SK-N-SH (cell line): Measurements from ENCODE around the gene MTCL3. TPM values are rescaled to one million over a fixed set of nuclear protein-coding genes. Genes with fewer than 3 reads are reported as not detected.
A peak's percentile ranks its signal among the peaks of the same experiment; 100 is the strongest.

Experiments used
- CTCF ChIA-PET: fragments of 300-600, 350-600 bp; formaldehyde crosslinking; extraction: SDS; loops from one replicate; lab custom pipeline; 2021; lab: Yijun Ruan, JAX
- POLR2A ChIA-PET: fragments of 350-600 bp; sonication (Branson Sonifier 250); formaldehyde crosslinking; extraction: SDS; loops from one replicate; lab custom pipeline; 2020; ENCODE audit warnings: antibody characterized with exemption, inconsistent platforms; lab: Yijun Ruan, JAX
- DNase-seq: peaks from one replicate; pipeline ENCODE4 v3.0.0; 2012
- H2AFZ ChIP-seq: fragments of 200-600 bp; sonication (generic); 2 replicates; pipeline ENCODE4 v1.8.1; 2016; ENCODE audit warnings: antibody characterized with exemption, mild to moderate bottlenecking, low read depth
- H3F3A ChIP-seq: fragments of 200-600 bp; sonication (generic); replicated peaks from 2 replicates; pipeline ENCODE3; 2016; ENCODE audit warnings: antibody characterized with exemption, mild to moderate bottlenecking; ENCODE audit not compliant: insufficient read depth
- H3K27ac ChIP-seq, 2 experiments: fragments of 200-500 bp in 1 of 2; fragments of 200-600 bp in 1 of 2; sonication (Bioruptor generic) in 1 of 2; sonication (generic), shearing (Covaris generic) in 1 of 2; 2 replicates each; pipeline versions ENCODE4 v1.5.1 to v1.6.1; 2014 to 2016; ENCODE audit warnings: low read depth in 2 of 2, inconsistent platforms in 1 of 2, low read length in 1 of 2, mild to moderate bottlenecking in 1 of 2, mixed read lengths in 1 of 2
- H3K27me3 ChIP-seq: fragments of 200-600 bp; sonication (generic), shearing (Covaris generic); 2 replicates; pipeline ENCODE4 v1.6.1; 2016; ENCODE audit warnings: mixed run types; ENCODE audit not compliant: insufficient read depth
- H3K36me3 ChIP-seq, 2 experiments: fragments of 200-500 bp in 1 of 2; fragments of 200-600 bp in 1 of 2; sonication (Bioruptor generic) in 1 of 2; sonication (generic) in 1 of 2; replicated peaks in 1 of 2; 2 replicates each; pipeline versions ENCODE3 to v1.5.1; 2014 to 2016; ENCODE audit warnings: low read length in 1 of 2, mild to moderate bottlenecking in 1 of 2; ENCODE audit not compliant: insufficient read depth in 2 of 2, control insufficient read depth in 1 of 2
- H3K4me1 ChIP-seq, 2 experiments: fragments of 200-500 bp in 1 of 2; fragments of 200-600 bp in 1 of 2; sonication (Bioruptor generic) in 1 of 2; sonication (generic), shearing (Covaris generic) in 1 of 2; 2 replicates each; pipeline versions ENCODE4 v1.5.1 to v1.6.1; 2014 to 2016; ENCODE audit warnings: low read depth in 1 of 2, low read length in 1 of 2, mixed run types in 1 of 2; ENCODE audit not compliant: insufficient read depth in 2 of 2, control insufficient read depth in 1 of 2
- H3K4me2 ChIP-seq: fragments of 200-600 bp; sonication (generic), shearing (Covaris generic); 2 replicates; pipeline ENCODE4 v1.6.1; 2017; ENCODE audit warnings: mixed run types
- H3K4me3 ChIP-seq, 2 experiments: fragments of 200-500 bp in 1 of 2; fragments of 200-600 bp in 1 of 2; sonication (Bioruptor generic) in 1 of 2; sonication (generic), shearing (Covaris generic) in 1 of 2; 2 replicates each; pipeline versions ENCODE4 v1.5.1 to v1.8.1; 2014 to 2016; ENCODE audit warnings: low read depth in 2 of 2, inconsistent platforms in 1 of 2, low read length in 1 of 2, mild to moderate bottlenecking in 1 of 2, mixed read lengths in 1 of 2, moderate library complexity in 1 of 2
- H3K79me2 ChIP-seq: fragments of 200-600 bp; sonication (generic); 2 replicates; pipeline ENCODE4 v1.8.1; 2017; ENCODE audit warnings: mild to moderate bottlenecking; ENCODE audit not compliant: insufficient read depth
- H3K9ac ChIP-seq: fragments of 200-600 bp; sonication (generic); 2 replicates; pipeline ENCODE4 v1.6.1; 2017; ENCODE audit warnings: mixed run types
- H3K9me2 ChIP-seq: fragments of 200-600 bp; sonication (generic); 2 replicates; pipeline ENCODE4 v1.6.1; 2017; ENCODE audit warnings: mixed run types
- H3K9me3 ChIP-seq: fragments of 200-600 bp; sonication (generic); 2 replicates; pipeline ENCODE4 v1.6.1; 2017; ENCODE audit warnings: mixed run types, mild to moderate bottlenecking, moderate library complexity
- H4K20me1 ChIP-seq: fragments of 200-600 bp; sonication (generic); 2 replicates; pipeline ENCODE4 v1.6.1; 2017; ENCODE audit warnings: mild to moderate bottlenecking, mixed run types; ENCODE audit not compliant: insufficient read depth
- CHD2 ChIP-seq: fragments of 150-350 bp; IDR thresholded peaks from 2 replicates; pipeline ENCODE4 v1.6.1; 2018; ENCODE audit warnings: low read length; ENCODE audit not compliant: partially characterized antibody
- EP300 ChIP-seq, 2 experiments: IDR thresholded peaks; 2 replicates each; pipeline versions ENCODE4 v1.4.0 to v1.6.1; 2012; ENCODE audit warnings: borderline replicate concordance in 1 of 2, low read depth in 1 of 2, low read length in 1 of 2
- EZH2phosphoT487 ChIP-seq: fragments of 200-600 bp; sonication (generic); IDR thresholded peaks from 2 replicates; pipeline ENCODE4 v1.6.1; 2017; ENCODE audit warnings: low read depth, mixed run types, mild to moderate bottlenecking, antibody characterized with exemption, moderate library complexity, borderline replicate concordance
- FOSL2 ChIP-seq: IDR thresholded peaks from 2 replicates; pipeline ENCODE4 v1.4.0; 2012; ENCODE audit warnings: low read depth, mild to moderate bottlenecking, moderate library complexity, borderline replicate concordance
- FOXM1 ChIP-seq: IDR thresholded peaks from 2 replicates; pipeline ENCODE4 v1.4.0; 2012; ENCODE audit warnings: low read depth, mild to moderate bottlenecking
- GATA2 ChIP-seq: sonication (generic); formaldehyde crosslinking; IDR thresholded peaks from 2 replicates; pipeline ENCODE4 v1.5.0; 2020; ENCODE audit warnings: mild to moderate bottlenecking, missing genetic modification reagents
- JUND ChIP-seq: IDR thresholded peaks from 2 replicates; pipeline ENCODE4 v1.4.0; 2012
- MXI1 ChIP-seq: IDR thresholded peaks from 2 replicates; pipeline ENCODE4 v1.6.1; 2012; ENCODE audit warnings: mild to moderate bottlenecking, low read depth, low read length, improper control_type of control experiment
- NFIC ChIP-seq: IDR thresholded peaks from 2 replicates; pipeline ENCODE4 v1.4.0; 2012; ENCODE audit warnings: borderline replicate concordance
- PBX3 ChIP-seq: IDR thresholded peaks from 2 replicates; pipeline ENCODE4; 2012
- POLR2AphosphoS5 ChIP-seq: IDR thresholded peaks from 2 replicates; pipeline ENCODE4 v1.6.1; 2012; ENCODE audit warnings: low read depth, low read length
- RAD21 ChIP-seq: IDR thresholded peaks from 2 replicates; pipeline ENCODE4 v1.6.1; 2012; ENCODE audit warnings: mild to moderate bottlenecking, low read length
- RXRA ChIP-seq: IDR thresholded peaks from 2 replicates; pipeline ENCODE4 v1.4.0; 2012; ENCODE audit warnings: low read depth, mild to moderate bottlenecking, borderline replicate concordance
- SIN3A ChIP-seq: IDR thresholded peaks from 2 replicates; pipeline ENCODE4 v1.6.1; 2012; ENCODE audit warnings: low read depth, mild to moderate bottlenecking, low read length, moderate library complexity, borderline replicate concordance
- SMC3 ChIP-seq: IDR thresholded peaks from 2 replicates; pipeline ENCODE4 v1.6.1; 2012; ENCODE audit warnings: low read depth, low read length, improper control_type of control experiment
- TAF1 ChIP-seq: IDR thresholded peaks from 2 replicates; pipeline ENCODE4 v1.6.1; 2012; ENCODE audit warnings: low read depth, mild to moderate bottlenecking, low read length, moderate library complexity, borderline replicate concordance
- TEAD4 ChIP-seq: IDR thresholded peaks from 2 replicates; pipeline ENCODE4 v1.4.0; 2012; ENCODE audit warnings: mild to moderate bottlenecking, borderline replicate concordance; ENCODE audit not compliant: insufficient read depth
- WGBS: methylation state at CpG from one replicate; pipeline ENCODE4 v1.1.6; 2017; ENCODE audit warnings: low lambda C conversion rate; 5-methylcytosine and 5-hydroxymethylcytosine counted together
- polyA plus RNA-seq, 3 experiments: library from polyadenylated mRNA; depleted of rRNA; stranded (reverse); fragments of >200 nt; gene quantifications; 2 replicates each; pipeline ENCODE4 v1.2.3, GENCODE V29; 2012
- small RNA-seq, 7 experiments: library from RNA; depleted of rRNA; stranded (forward); fragments of <200 nt; gene quantifications; one replicate each; pipeline ENCODE3, GENCODE V24; 2012
- TF ChIP-seq, protein P1 (sequence below): IDR thresholded peaks from 2 replicates; pipeline ENCODE4 v1.6.1; 2012; ENCODE audit warnings: mild to moderate bottlenecking, low read depth, low read length, moderate library complexity
- TF ChIP-seq, protein P2 (sequence below): fragments of 150-350 bp; IDR thresholded peaks from 2 replicates; pipeline ENCODE4 v1.6.1; 2016; ENCODE audit warnings: mild to moderate bottlenecking, low read depth, low read length

MTCL3 gene

GRCh38 chr6:127423921-127424320, 95.2 kb downstream of the MTCL3 start:
- no peak for DNase-seq
- 88% methylated on average over 2 of the region's 2 CpGs for WGBS
- Histone ChIP-seq H3K27ac (no peak overlapping the region), H3F3A (peaks cover 4% of the 10 kb centered on the region), H3K79me2 (no peaks in the 10 kb centered on the region), H2AFZ (peak overlapping the region; percentile 56), H3K4me1 (peaks cover 0 to 6% of the 10 kb centered on the region in 2 experiments; a peak in 1 of 4 replicates), H3K36me3 (no peaks in the 10 kb centered on the region), H3K9ac (no peak overlapping the region), H3K4me3 (no peak overlapping the region), H4K20me1 (no peaks in the 10 kb centered on the region), H3K9me2 (no peaks in the 10 kb centered on the region), H3K4me2 (no peak overlapping the region), H3K9me3 (no peaks in the 10 kb centered on the region), H3K27me3 (no peaks in the 10 kb centered on the region)
- ChIA-PET CTCF (no interaction called here), POLR2A (no interaction called here)
- TF ChIP-seq, protein P1, sequence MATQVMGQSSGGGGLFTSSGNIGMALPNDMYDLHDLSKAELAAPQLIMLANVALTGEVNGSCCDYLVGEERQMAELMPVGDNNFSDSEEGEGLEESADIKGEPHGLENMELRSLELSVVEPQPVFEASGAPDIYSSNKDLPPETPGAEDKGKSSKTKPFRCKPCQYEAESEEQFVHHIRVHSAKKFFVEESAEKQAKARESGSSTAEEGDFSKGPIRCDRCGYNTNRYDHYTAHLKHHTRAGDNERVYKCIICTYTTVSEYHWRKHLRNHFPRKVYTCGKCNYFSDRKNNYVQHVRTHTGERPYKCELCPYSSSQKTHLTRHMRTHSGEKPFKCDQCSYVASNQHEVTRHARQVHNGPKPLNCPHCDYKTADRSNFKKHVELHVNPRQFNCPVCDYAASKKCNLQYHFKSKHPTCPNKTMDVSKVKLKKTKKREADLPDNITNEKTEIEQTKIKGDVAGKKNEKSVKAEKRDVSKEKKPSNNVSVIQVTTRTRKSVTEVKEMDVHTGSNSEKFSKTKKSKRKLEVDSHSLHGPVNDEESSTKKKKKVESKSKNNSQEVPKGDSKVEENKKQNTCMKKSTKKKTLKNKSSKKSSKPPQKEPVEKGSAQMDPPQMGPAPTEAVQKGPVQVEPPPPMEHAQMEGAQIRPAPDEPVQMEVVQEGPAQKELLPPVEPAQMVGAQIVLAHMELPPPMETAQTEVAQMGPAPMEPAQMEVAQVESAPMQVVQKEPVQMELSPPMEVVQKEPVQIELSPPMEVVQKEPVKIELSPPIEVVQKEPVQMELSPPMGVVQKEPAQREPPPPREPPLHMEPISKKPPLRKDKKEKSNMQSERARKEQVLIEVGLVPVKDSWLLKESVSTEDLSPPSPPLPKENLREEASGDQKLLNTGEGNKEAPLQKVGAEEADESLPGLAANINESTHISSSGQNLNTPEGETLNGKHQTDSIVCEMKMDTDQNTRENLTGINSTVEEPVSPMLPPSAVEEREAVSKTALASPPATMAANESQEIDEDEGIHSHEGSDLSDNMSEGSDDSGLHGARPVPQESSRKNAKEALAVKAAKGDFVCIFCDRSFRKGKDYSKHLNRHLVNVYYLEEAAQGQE, result no peak
- TF ChIP-seq GATA2 (CRISPR knock-in tag) (no peak), FOXM1 (no peak), NFIC (no peak), CHD2 (no peak), TAF1 (no peak), FOSL2 (no peak), EP300 (IDR thresholded peaks at IDR 0.05; ENCODE audit: borderline replicate concordance in 1 of 2, low read depth in 1 of 2, low read length in 1 of 2) (no peak), POLR2AphosphoS5 (no peak), JUND (no peak), PBX3 (no peak), SMC3 (no peak), RAD21 (no peak), SIN3A (no peak), EZH2phosphoT487 (no peak), RXRA (no peak), TEAD4 (no peak), MXI1 (no peak)
- TF ChIP-seq, protein P2, sequence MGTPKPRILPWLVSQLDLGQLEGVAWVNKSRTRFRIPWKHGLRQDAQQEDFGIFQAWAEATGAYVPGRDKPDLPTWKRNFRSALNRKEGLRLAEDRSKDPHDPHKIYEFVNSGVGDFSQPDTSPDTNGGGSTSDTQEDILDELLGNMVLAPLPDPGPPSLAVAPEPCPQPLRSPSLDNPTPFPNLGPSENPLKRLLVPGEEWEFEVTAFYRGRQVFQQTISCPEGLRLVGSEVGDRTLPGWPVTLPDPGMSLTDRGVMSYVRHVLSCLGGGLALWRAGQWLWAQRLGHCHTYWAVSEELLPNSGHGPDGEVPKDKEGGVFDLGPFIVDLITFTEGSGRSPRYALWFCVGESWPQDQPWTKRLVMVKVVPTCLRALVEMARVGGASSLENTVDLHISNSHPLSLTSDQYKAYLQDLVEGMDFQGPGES, result no peak

Small RNA genes lying within 50 kb of the gene (small RNA-seq; reads per million reads assigned to genes)
- 0 reads per million in 7 experiments for gene KIAA0408

Other genes with a start within 250 kb of the MTCL3 start
- gene ECHDC1, start 175.7 kb downstream of the MTCL3 start, polyA plus RNA-seq (2012; rRNA removed), result 23.3 and 36.1 TPM in 2 replicates
- 4.0 and 5.9 TPM in 2 replicates for gene KIAA0408, start 59.9 kb downstream of the MTCL3 start, polyA plus RNA-seq (2012; rRNA removed)
- gene C6orf58, start 57.8 kb upstream of the MTCL3 start, polyA plus RNA-seq (2012; rRNA removed), result 0.07 TPM in 1 of 2 replicates, not detected in the other